PC-9 (cell line): ENCODE data around the gene SPAG9.

Experiments used
- EZH2 ChIP-seq: fragments of 200-600 bp; sonication (generic); IDR thresholded peaks from 2 replicates; pipeline ENCODE4 v1.8.0; 2017; ENCODE audit warnings: antibody characterized with exemption, low read depth
- TF ChIP-seq, protein P1 (sequence below): fragments of 200-600 bp; sonication (generic); conservative IDR thresholded peaks from 2 replicates; pipeline ENCODE4 v1.6.1; 2017; ENCODE audit warnings: mixed run types, antibody characterized with exemption, mild to moderate bottlenecking, moderate library complexity

- TF ChIP-seq, protein P1, sequence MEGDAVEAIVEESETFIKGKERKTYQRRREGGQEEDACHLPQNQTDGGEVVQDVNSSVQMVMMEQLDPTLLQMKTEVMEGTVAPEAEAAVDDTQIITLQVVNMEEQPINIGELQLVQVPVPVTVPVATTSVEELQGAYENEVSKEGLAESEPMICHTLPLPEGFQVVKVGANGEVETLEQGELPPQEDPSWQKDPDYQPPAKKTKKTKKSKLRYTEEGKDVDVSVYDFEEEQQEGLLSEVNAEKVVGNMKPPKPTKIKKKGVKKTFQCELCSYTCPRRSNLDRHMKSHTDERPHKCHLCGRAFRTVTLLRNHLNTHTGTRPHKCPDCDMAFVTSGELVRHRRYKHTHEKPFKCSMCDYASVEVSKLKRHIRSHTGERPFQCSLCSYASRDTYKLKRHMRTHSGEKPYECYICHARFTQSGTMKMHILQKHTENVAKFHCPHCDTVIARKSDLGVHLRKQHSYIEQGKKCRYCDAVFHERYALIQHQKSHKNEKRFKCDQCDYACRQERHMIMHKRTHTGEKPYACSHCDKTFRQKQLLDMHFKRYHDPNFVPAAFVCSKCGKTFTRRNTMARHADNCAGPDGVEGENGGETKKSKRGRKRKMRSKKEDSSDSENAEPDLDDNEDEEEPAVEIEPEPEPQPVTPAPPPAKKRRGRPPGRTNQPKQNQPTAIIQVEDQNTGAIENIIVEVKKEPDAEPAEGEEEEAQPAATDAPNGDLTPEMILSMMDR, result no peak
- no peak for TF ChIP-seq EZH2
These were observed 38.9 kb upstream of the SPAG9 start for GRCh38 chr17:51159604-51160003.
